Osteocyte (in vitro differentiated cells): ENCODE data around the gene OSTN. TPM values are rescaled to one million over a fixed set of nuclear protein-coding genes. Genes with fewer than 3 reads are reported as not detected.
"Not testable (repeated sequence)": the region's sequence is repeated elsewhere in the genome, so short reads cannot be mapped to it uniquely, and the experiment has no call there.

Source experiments
- DNase-seq: peaks from one replicate; pipeline ENCODE4 v3.0.0; 2021; ENCODE audit warnings: mixed read lengths; ENCODE audit not compliant: unreplicated experiment; ENCODE audit errors: extremely low spot score
- H3K27ac Mint-ChIP-seq: one replicate; pipeline ENCODE4 v1.8.0; 2021; ENCODE audit warnings: mild to moderate bottlenecking, mixed read lengths; ENCODE audit not compliant: unreplicated experiment
- H3K27me3 Mint-ChIP-seq: one replicate; pipeline ENCODE4 v1.8.0; 2021; ENCODE audit warnings: mixed read lengths; ENCODE audit not compliant: unreplicated experiment
- H3K36me3 Mint-ChIP-seq: one replicate; pipeline ENCODE4 v1.8.0; 2021; ENCODE audit warnings: mixed read lengths; ENCODE audit not compliant: unreplicated experiment
- H3K4me1 Mint-ChIP-seq: one replicate; pipeline ENCODE4 v1.8.0; 2021; ENCODE audit warnings: mixed read lengths; ENCODE audit not compliant: unreplicated experiment
- H3K4me3 Mint-ChIP-seq: one replicate; pipeline ENCODE4 v1.8.0; 2021; ENCODE audit warnings: mild to moderate bottlenecking, moderate library complexity, mixed read lengths; ENCODE audit not compliant: unreplicated experiment
- H3K9me3 Mint-ChIP-seq: one replicate; pipeline ENCODE4 v1.8.0; 2021; ENCODE audit warnings: mixed read lengths; ENCODE audit not compliant: unreplicated experiment
- total RNA-seq: library from RNA; stranded (reverse); gene quantifications from 2 replicates; pipeline ENCODE4 v1.2.1, GENCODE V29; 2021
- TF ChIP-seq, protein P1 (sequence below): fragments of 200-600 bp; sonication (generic); IDR thresholded peaks from 2 replicates; pipeline ENCODE4 v1.5.0; 2021; ENCODE audit warnings: antibody characterized with exemption, mild to moderate bottlenecking, moderate library complexity

The OSTN gene
- total RNA-seq, 1 donor from 2014 or later = not detected

DNA sequence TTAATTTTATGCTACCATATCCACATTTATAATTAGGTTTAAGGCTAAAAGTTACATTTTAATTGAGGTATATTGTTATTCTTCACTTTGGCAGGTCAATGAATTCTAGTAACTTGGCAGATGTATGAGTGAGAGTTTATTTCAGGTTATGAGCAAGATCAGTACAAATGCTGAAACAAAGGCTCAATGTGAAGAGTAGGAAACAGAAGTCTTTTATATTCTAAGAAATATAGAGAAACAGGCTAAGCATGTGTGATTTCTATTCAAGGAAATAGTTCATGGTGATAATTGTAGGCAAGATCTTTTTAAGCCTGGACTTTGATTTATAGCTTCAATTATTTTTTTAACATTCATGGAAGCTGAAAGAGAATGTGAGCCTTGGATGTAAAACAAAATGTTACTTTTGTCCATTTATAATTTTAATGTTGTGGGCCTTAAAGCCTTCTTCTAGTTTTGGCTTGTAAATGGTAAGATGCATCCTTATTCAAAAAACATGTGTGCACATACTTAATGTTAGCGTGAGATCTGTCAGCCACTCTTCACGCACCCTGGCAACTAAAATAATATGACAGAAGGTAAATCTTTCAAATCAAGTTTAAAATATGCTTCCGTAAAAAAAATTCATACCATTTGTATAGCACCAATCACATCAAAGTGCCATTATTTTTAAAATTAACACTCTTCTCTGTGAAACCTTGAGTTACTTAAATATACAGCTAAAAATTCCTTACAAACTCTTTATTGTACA is 22.8 kb upstream of the OSTN start:
- no peak overlapping the region for H3K27ac Mint-ChIP-seq
- no peak for DNase-seq
- TF ChIP-seq, protein P1, sequence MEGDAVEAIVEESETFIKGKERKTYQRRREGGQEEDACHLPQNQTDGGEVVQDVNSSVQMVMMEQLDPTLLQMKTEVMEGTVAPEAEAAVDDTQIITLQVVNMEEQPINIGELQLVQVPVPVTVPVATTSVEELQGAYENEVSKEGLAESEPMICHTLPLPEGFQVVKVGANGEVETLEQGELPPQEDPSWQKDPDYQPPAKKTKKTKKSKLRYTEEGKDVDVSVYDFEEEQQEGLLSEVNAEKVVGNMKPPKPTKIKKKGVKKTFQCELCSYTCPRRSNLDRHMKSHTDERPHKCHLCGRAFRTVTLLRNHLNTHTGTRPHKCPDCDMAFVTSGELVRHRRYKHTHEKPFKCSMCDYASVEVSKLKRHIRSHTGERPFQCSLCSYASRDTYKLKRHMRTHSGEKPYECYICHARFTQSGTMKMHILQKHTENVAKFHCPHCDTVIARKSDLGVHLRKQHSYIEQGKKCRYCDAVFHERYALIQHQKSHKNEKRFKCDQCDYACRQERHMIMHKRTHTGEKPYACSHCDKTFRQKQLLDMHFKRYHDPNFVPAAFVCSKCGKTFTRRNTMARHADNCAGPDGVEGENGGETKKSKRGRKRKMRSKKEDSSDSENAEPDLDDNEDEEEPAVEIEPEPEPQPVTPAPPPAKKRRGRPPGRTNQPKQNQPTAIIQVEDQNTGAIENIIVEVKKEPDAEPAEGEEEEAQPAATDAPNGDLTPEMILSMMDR = no peak
- H3K4me1 Mint-ChIP-seq = no peaks in the 10 kb centered on the region
- no peaks in the 10 kb centered on the region for H3K36me3 Mint-ChIP-seq
- no peak overlapping the region for H3K4me3 Mint-ChIP-seq
- no peaks in the 10 kb centered on the region for H3K9me3 Mint-ChIP-seq
- H3K27me3 Mint-ChIP-seq = peaks cover 6% of the 10 kb centered on the region

DNA sequence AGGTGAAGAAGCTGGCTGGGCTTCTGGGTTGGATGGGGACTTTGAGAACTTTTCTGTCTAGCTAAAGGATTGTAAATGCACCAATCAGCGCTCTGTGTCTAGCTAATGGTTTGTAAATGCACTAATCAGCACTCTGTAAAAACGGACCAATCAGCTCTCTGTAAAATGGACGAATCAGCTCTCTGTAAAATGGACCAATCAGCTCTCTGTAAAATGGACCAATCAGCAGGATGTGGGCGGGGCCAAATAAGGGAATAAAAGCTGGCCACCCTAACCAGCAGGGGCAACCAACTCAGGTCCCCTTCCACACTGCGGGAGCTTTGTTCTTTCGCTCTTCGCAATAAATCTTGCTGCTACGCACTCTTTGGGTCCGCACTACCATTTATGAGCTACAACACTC is 13.7 kb upstream of the OSTN start:
- H3K4me1 Mint-ChIP-seq, H3K36me3 Mint-ChIP-seq, DNase-seq, H3K9me3 Mint-ChIP-seq, H3K4me3 Mint-ChIP-seq, H3K27ac Mint-ChIP-seq: not testable (repeated sequence)
- H3K27me3 Mint-ChIP-seq = peaks cover 12% of the 10 kb centered on the region

DNA sequence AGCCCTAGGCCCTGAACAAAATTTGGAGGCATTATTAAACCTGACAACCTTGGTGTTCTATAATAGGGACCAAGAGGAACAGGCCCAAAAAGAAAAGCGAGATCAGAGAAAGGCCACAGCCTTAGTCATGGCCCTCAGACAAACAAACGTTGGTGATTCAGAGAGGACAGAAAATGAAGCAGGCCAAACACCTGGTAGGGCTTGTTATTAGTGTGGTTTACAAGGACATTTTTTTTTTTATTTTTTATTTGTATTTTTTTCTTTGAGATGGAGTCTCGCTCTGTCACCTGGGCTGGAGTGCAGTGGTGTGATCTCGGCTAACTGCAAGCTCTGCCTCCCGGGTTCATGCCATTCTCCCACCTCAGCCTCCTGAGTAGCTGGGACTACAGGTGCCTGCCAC is 10.8 kb upstream of the OSTN start:
- H3K4me3 Mint-ChIP-seq, H3K9me3 Mint-ChIP-seq, H3K4me1 Mint-ChIP-seq, H3K36me3 Mint-ChIP-seq, H3K27me3 Mint-ChIP-seq, H3K27ac Mint-ChIP-seq, DNase-seq: not testable (repeated sequence)

DNA sequence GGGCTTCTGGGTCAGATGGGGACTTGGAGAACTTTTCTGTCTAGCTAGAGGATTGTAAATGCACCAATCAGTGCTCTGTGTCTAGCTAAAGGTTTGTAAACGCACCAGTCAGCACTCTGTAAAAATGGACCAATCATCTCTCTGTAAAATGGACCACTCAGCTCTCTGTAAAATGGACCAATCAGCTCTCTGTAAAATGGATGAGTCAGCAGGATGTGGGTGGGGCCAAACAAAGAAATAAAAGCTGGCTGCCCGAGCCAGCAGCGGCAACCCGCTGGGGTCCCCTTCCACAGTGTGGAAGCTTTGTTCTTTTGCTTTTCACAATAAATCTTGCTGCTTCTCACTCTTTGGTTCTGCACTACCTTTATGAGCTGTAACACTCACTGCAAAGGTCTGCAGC is 6.8 kb upstream of the OSTN start:
- peaks cover 15% of the 10 kb centered on the region for H3K27me3 Mint-ChIP-seq
- not testable (repeated sequence) for H3K4me1 Mint-ChIP-seq, H3K36me3 Mint-ChIP-seq, H3K27ac Mint-ChIP-seq, DNase-seq, H3K9me3 Mint-ChIP-seq, H3K4me3 Mint-ChIP-seq

DNA sequence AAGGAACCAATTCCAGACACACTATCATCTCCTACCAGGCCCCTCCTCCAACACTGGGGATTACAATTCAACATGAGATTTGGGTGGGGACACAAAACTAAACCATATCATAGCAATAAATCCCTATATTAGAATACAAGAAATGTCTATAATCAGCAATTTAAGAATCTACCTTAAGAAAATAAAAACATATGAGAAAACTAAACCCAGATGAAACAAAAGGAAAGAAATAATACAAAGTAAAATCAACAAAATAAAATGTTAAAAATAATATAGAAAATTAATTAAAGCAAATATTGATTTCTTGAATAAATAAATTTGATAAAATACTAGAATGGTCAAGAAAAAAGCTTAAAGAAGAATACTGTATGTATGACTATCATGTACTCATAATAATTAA is 6.1 kb upstream of the OSTN start:
- no peak for DNase-seq
- Mint-ChIP-seq H3K4me3 (no peak overlapping the region), H3K27ac (no peak overlapping the region), H3K4me1 (no peaks in the 10 kb centered on the region), H3K27me3 (peaks cover 18% of the 10 kb centered on the region), H3K36me3 (no peaks in the 10 kb centered on the region), H3K9me3 (no peaks in the 10 kb centered on the region)
- TF ChIP-seq, protein P1 = no peak

DNA sequence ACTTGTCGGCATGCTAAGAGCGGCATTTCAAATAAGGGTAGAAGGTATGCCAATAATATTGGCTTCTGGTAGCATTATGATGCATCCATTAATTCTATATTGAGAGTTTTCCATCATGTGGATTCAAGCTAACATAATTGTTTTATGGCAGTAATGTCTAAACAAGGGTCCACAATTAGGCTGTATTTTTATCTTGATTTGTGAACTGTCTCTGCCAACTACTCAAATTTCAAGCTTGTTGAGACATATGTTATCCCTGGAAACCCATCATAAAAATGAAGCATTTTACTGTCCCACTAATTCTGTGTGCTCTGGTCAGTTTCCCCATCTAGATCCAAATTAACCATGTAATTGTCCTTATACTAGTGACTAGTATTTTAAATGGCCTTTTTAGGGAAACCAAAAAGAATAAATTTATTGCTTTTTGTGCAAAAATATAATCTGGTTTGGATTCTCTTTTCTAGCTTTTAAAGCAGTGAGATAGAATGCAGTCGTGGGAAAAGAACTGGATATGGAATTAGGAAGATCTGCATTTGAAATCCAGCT is 1.2 kb upstream of the OSTN start:
- DNase-seq = no peak
- no peak overlapping the region for H3K27ac Mint-ChIP-seq

More for the DNA sequence above, 1.2 kb upstream of the OSTN start:
- Mint-ChIP-seq H3K4me3 (no peak overlapping the region), H3K27me3 (peaks cover 43% of the 10 kb centered on the region), H3K36me3 (no peaks in the 10 kb centered on the region), H3K4me1 (no peaks in the 10 kb centered on the region), H3K9me3 (no peaks in the 10 kb centered on the region)
- TF ChIP-seq, protein P1 = no peak
